MM.1S (cell line): ENCODE results near the gene SORBS2.

Experiments
- DNase-seq: peaks from one replicate; pipeline ENCODE4 v3.0.0-alpha.2; 2015
- H2AFZ ChIP-seq: fragments of 300-600 bp; sonication (generic); 2 replicates; pipeline ENCODE4 v1.6.0; 2016; ENCODE audit warnings: antibody characterized with exemption, low read length
- H3F3A ChIP-seq: fragments of 300-600 bp; sonication (generic); 2 replicates; pipeline ENCODE4 v1.6.1; 2016; ENCODE audit warnings: mild to moderate bottlenecking, antibody characterized with exemption, low read length, moderate library complexity, mixed read lengths; ENCODE audit not compliant: insufficient read depth
- H3K27ac ChIP-seq: fragments of 300-600 bp; sonication (generic); 2 replicates; pipeline ENCODE4 v1.5.1; 2016; ENCODE audit warnings: mild to moderate bottlenecking, low read length
- H3K27me3 ChIP-seq: fragments of 300-600 bp; sonication (generic); replicated peaks from 2 replicates; pipeline ENCODE4 v1.6.0; 2016; ENCODE audit warnings: low read length; ENCODE audit not compliant: insufficient read depth
- H3K36me3 ChIP-seq: fragments of 300-600 bp; sonication (generic); replicated peaks from 2 replicates; pipeline ENCODE4 v1.6.1; 2016; ENCODE audit warnings: mild to moderate bottlenecking, low read length, mixed read lengths; ENCODE audit not compliant: insufficient read depth
- H3K4me1 ChIP-seq: fragments of 300-600 bp; sonication (generic); 2 replicates; pipeline ENCODE4 v1.6.1; 2016; ENCODE audit warnings: low read length, mixed read lengths
- H3K4me2 ChIP-seq: fragments of 300-600 bp; sonication (generic); 2 replicates; pipeline ENCODE4 v1.6.0; 2016; ENCODE audit warnings: low read depth, low read length
- H3K4me3 ChIP-seq: fragments of 300-600 bp; sonication (generic); 2 replicates; pipeline ENCODE4 v1.5.1; 2016; ENCODE audit warnings: low read length, mixed read lengths
- H3K79me2 ChIP-seq: fragments of 300-600 bp; sonication (generic); 2 replicates; pipeline ENCODE4 v1.6.1; 2016; ENCODE audit warnings: mixed run types, low read length, mixed read lengths
- H3K9ac ChIP-seq: fragments of 300-600 bp; sonication (generic); 2 replicates; pipeline ENCODE4 v1.6.1; 2016; ENCODE audit warnings: low read length, mixed read lengths
- H3K9me2 ChIP-seq: fragments of 300-600 bp; sonication (generic); replicated peaks from 2 replicates; pipeline ENCODE4 v1.6.1; 2016; ENCODE audit warnings: mild to moderate bottlenecking, low read length, mixed read lengths; ENCODE audit not compliant: insufficient read depth
- H3K9me3 ChIP-seq: fragments of 300-600 bp; sonication (generic); replicated peaks from 2 replicates; pipeline ENCODE4 v1.6.1; 2016; ENCODE audit warnings: mild to moderate bottlenecking, low read length, mixed read lengths; ENCODE audit not compliant: insufficient read depth
- H4K20me1 ChIP-seq: fragments of 300-600 bp; sonication (generic); 2 replicates; pipeline ENCODE4 v1.6.1; 2016; ENCODE audit warnings: mild to moderate bottlenecking, low read length, moderate library complexity, mixed read lengths; ENCODE audit not compliant: insufficient read depth
- CTCF ChIP-seq: fragments of 300-600 bp; sonication (generic); IDR thresholded peaks from 2 replicates; pipeline ENCODE4 v1.5.1; 2016; ENCODE audit warnings: antibody characterized with exemption, low read length, mixed read lengths
- EZH2 ChIP-seq: fragments of 300-600 bp; sonication (generic); optimal IDR thresholded peaks from 2 replicates; pipeline ENCODE3; 2017; ENCODE audit warnings: low read depth, mild to moderate bottlenecking, antibody characterized with exemption, low read length, mixed read lengths
- EZH2phosphoT487 ChIP-seq: fragments of 300-600 bp; sonication (generic); IDR thresholded peaks from 2 replicates; pipeline ENCODE4 v1.6.1; 2018; ENCODE audit warnings: antibody characterized with exemption, low read length

Gene SORBS2

GRCh38 chr4:185852961-185853360 is 41.0 kb upstream of the SORBS2 start:
- H3K27me3 ChIP-seq, result no peaks in the 10 kb centered on the region
- H3K4me3 ChIP-seq, result no peak overlapping the region
- H3K4me2 ChIP-seq, result no peak overlapping the region
- H3K79me2 ChIP-seq, result no peaks in the 10 kb centered on the region
- no peaks in the 10 kb centered on the region for H3F3A ChIP-seq
- no peak for DNase-seq
- H3K9me2 ChIP-seq, result no peaks in the 10 kb centered on the region
- no peak overlapping the region for H2AFZ ChIP-seq
- H3K36me3 ChIP-seq, result no peaks in the 10 kb centered on the region
- no peak overlapping the region for H3K27ac ChIP-seq
- no peak overlapping the region for H3K9ac ChIP-seq
- no peaks in the 10 kb centered on the region for H3K4me1 ChIP-seq
- TF ChIP-seq CTCF (no peak), EZH2phosphoT487 (no peak), EZH2 (no peak)
- no peaks in the 10 kb centered on the region for H4K20me1 ChIP-seq
- H3K9me3 ChIP-seq, result no peaks in the 10 kb centered on the region

- DNase-seq, result no peak
- TF ChIP-seq EZH2phosphoT487, result no peak
- Histone ChIP-seq H3K27me3 (no peaks in the 10 kb centered on the region), H3F3A (no peaks in the 10 kb centered on the region), H3K36me3 (no peaks in the 10 kb centered on the region), H3K4me3 (no peak overlapping the region), H3K79me2 (no peaks in the 10 kb centered on the region), H3K4me1 (no peaks in the 10 kb centered on the region), H3K9me3 (no peaks in the 10 kb centered on the region), H3K27ac (no peak overlapping the region), H3K9me2 (no peaks in the 10 kb centered on the region), H3K4me2 (no peak overlapping the region), H2AFZ (no peak overlapping the region), H4K20me1 (no peaks in the 10 kb centered on the region), H3K9ac (no peak overlapping the region)
Measured at GRCh38 chr4:185849664-185850550, 37.9 kb upstream of the SORBS2 start.

GRCh38 chr4:185847352-185848097 is 35.5 kb upstream of the SORBS2 start:
- Histone ChIP-seq H3K9ac (no peak overlapping the region), H2AFZ (no peak overlapping the region), H3K4me1 (no peaks in the 10 kb centered on the region), H3K27me3 (no peaks in the 10 kb centered on the region), H3F3A (no peaks in the 10 kb centered on the region), H3K9me2 (no peaks in the 10 kb centered on the region), H3K9me3 (no peaks in the 10 kb centered on the region), H4K20me1 (no peaks in the 10 kb centered on the region), H3K4me3 (no peak overlapping the region), H3K79me2 (no peaks in the 10 kb centered on the region), H3K4me2 (no peak overlapping the region), H3K36me3 (no peaks in the 10 kb centered on the region), H3K27ac (no peak overlapping the region)
- no peak for DNase-seq
- TF ChIP-seq EZH2phosphoT487 (no peak), CTCF (no peak), EZH2 (no peak)
